ENCODE results near the gene DAB2. TPM values are rescaled to one million over a fixed set of nuclear protein-coding genes. Genes with fewer than 3 reads are reported as not detected.

DAB2 gene
- total RNA-seq, 2 donors from 2014 or later: 1.9 to 37.2 TPM

DNA sequence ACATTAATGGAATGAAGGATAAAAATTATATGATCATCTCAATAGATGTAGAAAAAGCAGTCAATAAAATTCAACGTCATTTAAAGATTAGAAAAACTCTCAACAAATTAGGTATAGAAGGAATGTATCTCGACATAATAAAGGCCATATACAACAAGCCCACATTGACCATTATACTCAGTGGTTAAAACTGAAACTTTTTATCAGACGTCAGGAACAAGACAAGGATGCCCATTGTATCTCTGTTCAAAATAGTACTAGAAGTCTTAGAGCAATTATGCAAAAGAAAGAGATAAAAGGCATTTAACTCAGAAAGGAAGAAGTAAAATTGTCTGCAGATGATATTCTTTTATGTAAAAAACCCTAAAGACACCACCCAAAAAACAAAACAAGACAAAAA lies 101.2 kb downstream of the DAB2 start:
- DNase-seq (no peak), ATAC-seq (no peak)
- no peaks in the 10 kb centered on the region for H3K4me1 Mint-ChIP-seq
- H3K36me3 Mint-ChIP-seq (ENCODE audit: low read depth): no peaks in the 10 kb centered on the region
- H3K27ac Mint-ChIP-seq: no peak overlapping the region
- no peaks in the 10 kb centered on the region for H3K27me3 Mint-ChIP-seq
- no peak overlapping the region for H3K4me3 Mint-ChIP-seq
- no peaks in the 10 kb centered on the region for H3K9me3 ChIP-seq (ENCODE audit: control insufficient read depth, low read length, poor library complexity, severe bottlenecking)

Other genes with a start within 250 kb of the DAB2 start
- 100 to 1,000 TPM; 499 to 517 TPM for gene FYB1, start 205.4 kb downstream of the DAB2 start, total RNA-seq
- gene C9, start 60.5 kb downstream of the DAB2 start, total RNA-seq: not detected

Measured in T-helper 17 cell (primary cell).